ENCODE measurements around the gene SSTR1. TPM values are rescaled to one million over a fixed set of nuclear protein-coding genes. Genes with fewer than 3 reads are reported as not detected.

SSTR1 gene
- total and polyA plus RNA-seq, 2 of the 13 experiments (the other 11 are each of a cell fraction or from before 2014, with no cell fraction given) = 0.04 TPM

GRCh38 chr14:38207736-38208617 lies at the start of gene SSTR1 (continued):
- TF ChIP-seq TBL1XR1 (IDR thresholded peaks at IDR 0.05; ENCODE audit: borderline replicate concordance, low read length, partially characterized antibody) = no peak
- no peak for TF ChIP-seq FLYWCH1 (CRISPR knock-in tag; IDR thresholded peaks at IDR 0.05)
- TF ChIP-seq RFXANK (CRISPR knock-in tag; IDR thresholded peaks at IDR 0.05) = no peak
- TF ChIP-seq SRSF1 (optimal IDR thresholded peaks at IDR 0.05; ENCODE audit: low read depth, low read length) = peak; percentile 41
- no peak for TF ChIP-seq CENPBD1 (CRISPR knock-in tag; IDR thresholded peaks at IDR 0.05; ENCODE audit: borderline replicate concordance, low read depth)
- TF ChIP-seq SMARCE1 (IDR thresholded peaks at IDR 0.05; ENCODE audit: borderline replicate concordance) = no peak
- TF ChIP-seq NFIB (CRISPR knock-in tag; IDR thresholded peaks at IDR 0.05; ENCODE audit: borderline replicate concordance) = no peak
- TF ChIP-seq MEIS1 (CRISPR knock-in tag; IDR thresholded peaks at IDR 0.05; ENCODE audit: borderline replicate concordance) = no peak
- TF ChIP-seq ONECUT2 (CRISPR knock-in tag; IDR thresholded peaks at IDR 0.05) = no peak
- TF ChIP-seq ZXDC (CRISPR knock-in tag; IDR thresholded peaks at IDR 0.05) = no peak; the same call in 1 of the 2 replicates
- no peak for TF ChIP-seq ZBTB43 (CRISPR knock-in tag; conservative IDR thresholded peaks at IDR 0.05)
- no peak for TF ChIP-seq HOMEZ (CRISPR knock-in tag; IDR thresholded peaks at IDR 0.05; ENCODE audit: low read depth)
- 0 out of 2 replicates have a peak, but pooled peaks have one; percentile 4 for TF ChIP-seq ZNF451 (CRISPR knock-in tag; IDR thresholded peaks at IDR 0.05)
- no peak for TF ChIP-seq SAP130 (CRISPR knock-in tag; IDR thresholded peaks at IDR 0.05; ENCODE audit: low read depth)
- TF ChIP-seq ZNF709 (CRISPR knock-in tag; IDR thresholded peaks at IDR 0.05) = no peak
- TF ChIP-seq CBFB (CRISPR knock-in tag; IDR thresholded peaks at IDR 0.05) = no peak
- no peak for TF ChIP-seq HOXA5 (CRISPR knock-in tag; IDR thresholded peaks at IDR 0.05)
- TF ChIP-seq PHF21A (CRISPR knock-in tag; IDR thresholded peaks at IDR 0.05) = peak; percentile 74
- peak; percentile 61; the same call in 1 of the 2 replicates for TF ChIP-seq ZNF274 (CRISPR knock-in tag; IDR thresholded peaks at IDR 0.05)
- TF ChIP-seq ZBTB34 (CRISPR knock-in tag; IDR thresholded peaks at IDR 0.05) = no peak
- TF ChIP-seq MED8 (CRISPR knock-in tag; IDR thresholded peaks at IDR 0.05; ENCODE audit: insufficient replicate concordance) = no peak
- no peak for TF ChIP-seq ZNF382 (CRISPR knock-in tag; IDR thresholded peaks at IDR 0.05; ENCODE audit: borderline replicate concordance)

All from HepG2 (cell line).